AG20443 (cell line): ENCODE measurements around the gene NDEL1.

ENCODE experiments used
- DNase-seq: peaks from one replicate; pipeline ENCODE4 v3.0.0; 2012; ENCODE audit warnings: low spot score, mixed read lengths

NDEL1 gene

GRCh38 chr17:8479431-8479947 is 43.8 kb downstream of the NDEL1 start:
- DNase-seq, result peak; percentile 91

DNA sequence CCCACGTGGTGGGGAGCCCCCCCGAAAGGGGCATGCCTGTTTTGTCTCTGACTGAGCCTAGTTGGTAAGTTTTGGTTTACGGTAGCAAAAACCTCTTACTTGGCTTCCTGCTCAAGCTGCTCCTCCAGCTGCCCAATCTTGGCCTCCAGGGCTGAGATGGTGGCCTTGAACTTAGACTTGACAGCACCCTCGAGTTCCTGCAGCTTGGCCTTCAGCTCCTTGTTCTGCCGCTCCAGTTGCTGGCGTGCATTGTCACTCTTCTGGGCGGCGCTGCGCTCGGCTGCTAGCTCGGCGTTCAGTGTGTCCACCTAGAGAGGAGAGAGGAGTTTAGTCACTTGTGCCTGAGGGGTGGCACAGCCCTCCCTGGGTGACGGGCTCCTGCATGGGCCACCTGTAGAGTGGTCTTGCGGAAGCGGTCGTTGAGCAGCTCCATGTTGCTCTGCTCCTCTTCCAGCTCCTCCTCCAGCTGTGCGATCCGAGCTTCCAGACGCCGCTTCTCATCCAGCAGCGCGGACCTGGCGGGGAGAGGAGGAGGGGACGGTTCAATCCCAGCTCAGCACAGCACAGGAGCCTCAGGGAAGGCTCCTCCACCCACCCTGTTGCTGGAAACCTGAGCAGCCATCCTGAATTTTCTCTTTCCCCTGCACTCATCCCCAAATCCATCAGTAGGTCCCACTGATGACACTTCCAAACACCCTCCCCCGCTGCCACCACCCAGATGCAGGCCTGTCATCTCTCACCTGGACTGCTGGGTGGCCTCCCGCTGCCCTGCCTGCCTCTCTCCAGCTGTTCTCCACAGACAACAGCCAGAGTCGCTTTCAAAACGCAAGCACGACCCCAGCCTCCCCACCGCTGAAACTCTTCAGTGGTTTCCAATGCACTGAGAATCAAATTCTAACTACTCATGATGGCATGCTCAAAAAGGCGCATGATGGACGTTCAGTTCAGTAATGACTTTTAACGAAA is 44.6 kb downstream of the NDEL1 start:
- DNase-seq, result no peak

DNA sequence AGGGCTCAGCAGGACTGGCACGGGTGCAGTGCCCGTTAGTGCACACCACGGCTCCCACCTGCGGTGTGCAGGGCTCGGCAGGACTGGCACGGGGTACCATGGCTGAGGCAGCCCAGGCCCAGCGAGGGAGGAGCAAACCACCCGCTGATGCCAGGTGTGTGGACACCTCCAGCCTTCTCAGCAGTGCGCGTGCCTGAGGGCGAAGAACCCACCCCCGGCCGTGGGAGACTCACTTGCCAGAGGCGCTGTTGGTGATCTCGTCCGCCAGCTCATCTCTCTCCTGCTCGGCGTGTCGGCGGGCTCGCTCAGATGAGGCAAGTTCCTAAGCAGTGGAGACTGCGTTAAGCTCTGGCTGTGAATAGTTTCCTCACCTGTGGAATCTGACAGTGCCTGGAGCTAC is 45.4 kb downstream of the NDEL1 start:
- no peak for DNase-seq

DNA sequence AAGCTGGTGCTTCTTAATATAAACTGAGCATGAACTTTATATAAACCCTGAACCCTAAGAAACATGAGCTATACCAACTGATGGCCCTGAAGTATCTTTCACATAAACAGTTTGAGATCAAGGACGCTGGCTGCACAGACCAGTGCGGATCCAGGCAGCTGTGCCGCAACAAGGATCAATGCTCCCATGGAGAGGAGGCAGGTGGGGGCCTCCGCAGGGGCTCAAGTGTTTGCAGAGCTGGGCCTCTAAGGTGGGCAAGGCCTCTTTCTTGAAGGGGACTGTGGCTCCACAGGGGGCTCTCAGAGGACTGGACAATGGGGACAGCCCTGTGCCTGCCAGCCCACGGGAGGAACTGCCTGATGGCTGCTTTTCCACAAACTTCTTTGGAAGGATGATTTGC is 46.0 kb downstream of the NDEL1 start:
- no peak for DNase-seq

- no peak for DNase-seq
Measured at GRCh38 chr17:8482546-8482945, 46.9 kb downstream of the NDEL1 start.

DNA sequence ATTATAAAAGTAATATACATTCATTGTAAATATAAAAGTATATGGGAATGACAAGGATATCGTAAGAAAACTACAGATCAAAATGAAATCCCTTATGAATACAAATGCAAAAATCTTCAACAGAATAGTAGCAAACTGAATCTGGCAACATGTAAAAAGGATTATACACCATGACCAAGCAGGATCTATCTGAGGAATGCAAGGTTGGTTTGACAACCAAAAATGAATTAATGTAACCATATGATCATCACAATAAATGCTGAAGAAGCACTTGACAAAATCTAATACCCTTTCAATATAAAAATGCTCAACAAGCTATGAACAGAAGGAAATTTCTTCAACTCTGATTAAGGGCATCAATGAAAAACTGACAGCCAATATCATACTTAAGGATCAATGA is 48.8 kb downstream of the NDEL1 start:
- DNase-seq, result no peak

DNA sequence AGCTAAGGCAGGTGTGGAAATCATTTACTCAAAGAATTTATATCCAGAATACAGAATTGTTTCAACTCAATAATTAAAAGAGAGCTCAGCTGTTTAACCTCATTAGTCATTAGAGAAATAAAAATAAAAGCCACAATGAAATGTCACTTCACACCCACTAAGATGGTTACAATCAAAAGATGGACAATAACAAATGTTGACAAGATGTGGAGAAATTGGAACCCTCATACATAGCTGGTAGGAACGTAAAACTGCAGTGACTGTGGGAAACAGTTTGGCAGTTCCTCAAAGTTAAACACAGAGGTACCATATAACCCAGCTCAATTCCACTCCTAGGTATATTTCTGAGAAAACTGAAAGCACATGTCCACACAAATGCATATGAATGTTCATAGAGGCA is 49.8 kb downstream of the NDEL1 start:
- no peak for DNase-seq

GRCh38 chr17:8487130-8487645 is 51.5 kb downstream of the NDEL1 start:
- no peak for DNase-seq

GRCh38 chr17:8487743-8488142 is 52.1 kb downstream of the NDEL1 start:
- DNase-seq, result no peak

DNA sequence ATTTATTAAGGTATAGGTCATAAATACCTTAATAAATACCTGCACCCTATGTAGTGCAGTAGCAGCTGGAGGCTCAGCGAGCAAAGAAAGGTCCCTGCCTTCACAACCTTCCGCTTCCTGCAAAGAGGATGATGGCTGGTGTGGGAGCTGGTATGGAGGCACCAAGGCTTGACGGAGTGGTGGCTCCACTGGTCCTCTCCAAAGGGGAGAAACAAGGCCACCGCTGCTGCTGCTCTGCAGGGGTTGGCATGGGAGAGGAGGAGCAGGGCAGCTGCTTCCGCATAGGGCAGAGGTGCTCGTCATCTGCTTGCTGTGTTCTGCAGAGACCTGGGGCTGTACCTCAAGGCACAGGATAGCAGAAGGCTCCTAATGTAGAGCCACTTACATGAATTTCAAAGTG is 52.8 kb downstream of the NDEL1 start:
- no peak for DNase-seq

DNA sequence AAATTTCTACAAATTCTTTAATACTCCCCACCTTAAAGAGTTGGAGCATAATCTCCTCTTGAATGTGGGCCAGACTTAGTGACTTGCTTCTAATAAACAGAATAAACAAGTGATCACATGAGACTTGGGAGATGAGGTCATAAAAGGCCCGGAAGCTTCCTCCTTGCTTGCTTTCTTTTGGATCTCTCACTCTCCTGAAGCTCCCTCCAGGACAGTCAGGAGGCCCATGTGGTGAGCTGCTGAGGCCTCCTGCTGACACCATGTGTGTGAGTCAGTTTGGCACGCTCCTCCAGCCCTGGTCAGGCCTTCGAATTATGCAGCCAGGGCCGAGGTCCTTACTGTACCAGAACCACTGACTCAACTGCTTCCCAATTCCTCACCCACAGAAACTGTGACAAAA is 53.2 kb downstream of the NDEL1 start:
- DNase-seq, result peak; percentile 94

- no peak for DNase-seq
Measured at GRCh38 chr17:8489841-8490240, 54.2 kb downstream of the NDEL1 start.

- no peak for DNase-seq
Measured at GRCh38 chr17:8490256-8491023, 54.8 kb downstream of the NDEL1 start.

DNA sequence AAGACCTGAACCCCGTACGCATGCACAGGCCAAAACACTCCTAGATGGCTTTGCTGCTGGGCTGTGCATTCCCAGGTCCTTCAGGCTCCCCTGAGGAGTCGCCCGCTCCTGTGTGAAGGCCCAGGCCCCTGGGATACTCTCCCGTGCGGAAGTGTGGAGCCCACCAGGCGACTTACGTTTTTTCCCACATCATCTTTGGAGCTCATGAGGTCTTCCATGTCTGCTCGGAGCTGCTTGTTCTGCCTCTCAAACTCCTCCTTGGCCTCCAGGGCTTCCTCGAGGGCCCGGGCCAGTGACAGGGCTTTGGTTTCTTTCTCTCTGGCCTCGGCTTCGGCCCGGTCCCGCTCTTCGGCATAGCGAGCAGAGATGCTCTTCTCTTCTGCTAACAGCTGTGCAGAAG is 56.4 kb downstream of the NDEL1 start:
- no peak for DNase-seq

DNA sequence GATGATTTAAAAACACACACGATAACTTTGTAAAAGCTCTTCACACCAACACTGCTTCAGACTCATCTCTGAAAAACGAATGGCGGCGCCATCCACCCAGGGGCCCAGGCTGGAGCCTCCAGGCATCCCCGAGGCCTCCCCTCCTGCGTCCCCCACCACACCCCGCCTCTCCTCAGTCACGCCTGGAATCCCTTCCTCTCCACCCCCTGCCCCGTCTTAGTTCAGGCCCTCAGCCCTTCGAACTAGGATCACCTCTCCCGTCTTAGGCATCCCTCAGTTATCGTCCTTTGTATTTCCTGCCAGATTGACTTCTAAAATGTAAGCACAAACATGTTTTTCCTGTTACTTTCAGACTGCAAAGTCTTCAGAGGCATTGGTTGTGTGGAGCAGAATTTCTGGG is 58.3 kb downstream of the NDEL1 start:
- no peak for DNase-seq

DNA sequence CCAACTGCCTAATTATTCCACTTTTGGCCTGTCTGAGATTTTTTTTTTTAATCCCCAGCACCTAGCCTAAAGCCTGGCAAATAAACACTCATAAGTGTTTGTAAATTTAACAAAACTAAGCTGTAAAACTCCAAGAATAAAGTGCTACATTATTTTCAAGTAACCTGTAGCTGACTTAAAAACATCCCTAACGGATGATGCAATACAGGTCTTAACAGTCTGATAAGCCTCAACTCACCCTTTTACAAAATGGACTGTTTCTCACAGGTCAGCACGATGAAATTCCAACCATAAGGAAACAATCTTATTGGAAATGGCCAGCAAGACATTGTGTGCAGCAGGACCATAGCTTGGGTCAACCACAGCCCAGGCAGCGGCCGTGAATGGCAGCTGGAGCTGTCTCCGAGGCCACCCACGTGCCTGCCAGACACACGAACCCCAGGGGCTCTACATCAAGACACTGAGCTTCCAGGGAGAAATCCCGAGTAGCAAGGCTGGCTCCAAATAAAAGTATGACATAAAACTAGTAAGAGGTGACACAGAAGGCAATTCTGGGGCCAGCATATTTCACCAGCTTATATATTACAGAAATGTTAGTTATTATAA is 58.9 kb downstream of the NDEL1 start:
- DNase-seq, result no peak

DNA sequence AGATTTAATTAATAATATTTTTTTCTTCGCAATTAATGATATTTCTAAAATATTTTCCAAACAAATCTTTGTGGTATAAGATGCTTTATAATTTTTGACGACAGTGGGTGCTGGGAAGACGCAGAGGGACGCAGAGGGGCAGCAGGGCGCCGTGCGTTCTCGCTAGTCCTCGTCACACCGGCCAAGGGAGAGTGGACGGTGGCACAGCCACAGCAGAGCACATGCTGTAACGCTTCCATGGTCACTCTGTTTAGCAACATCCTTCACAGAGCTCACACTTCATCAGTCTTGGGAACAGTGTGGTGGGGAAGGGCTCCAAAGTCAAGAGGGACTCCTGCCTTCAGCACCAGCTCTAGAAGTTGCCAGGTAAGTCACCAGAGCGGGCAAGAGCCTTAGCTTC is 60.4 kb downstream of the NDEL1 start:
- no peak for DNase-seq

GRCh38 chr17:8499171-8499570 is 63.5 kb downstream of the NDEL1 start:
- no peak for DNase-seq

GRCh38 chr17:8499614-8500013 is 63.9 kb downstream of the NDEL1 start:
- no peak for DNase-seq

DNA sequence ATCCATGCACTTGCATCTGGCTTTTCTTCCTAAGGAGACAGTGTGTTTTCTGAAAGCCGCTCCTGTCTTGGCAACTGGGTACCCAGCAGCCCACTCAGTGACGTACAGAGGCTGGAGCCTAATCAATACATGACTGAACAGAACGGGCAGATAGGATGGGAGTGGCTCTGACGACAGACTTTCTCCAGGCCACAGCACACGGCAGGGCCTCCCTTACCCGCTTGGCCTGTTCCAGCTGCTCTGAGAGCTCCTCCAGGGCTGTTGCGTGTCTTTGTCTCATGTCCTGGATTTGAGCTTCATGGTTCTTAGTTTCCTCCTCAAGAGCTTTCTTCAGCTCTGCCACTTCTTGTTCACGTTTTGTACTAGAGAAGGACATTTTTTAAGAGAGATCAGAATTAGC is 64.9 kb downstream of the NDEL1 start:
- no peak for DNase-seq

DNA sequence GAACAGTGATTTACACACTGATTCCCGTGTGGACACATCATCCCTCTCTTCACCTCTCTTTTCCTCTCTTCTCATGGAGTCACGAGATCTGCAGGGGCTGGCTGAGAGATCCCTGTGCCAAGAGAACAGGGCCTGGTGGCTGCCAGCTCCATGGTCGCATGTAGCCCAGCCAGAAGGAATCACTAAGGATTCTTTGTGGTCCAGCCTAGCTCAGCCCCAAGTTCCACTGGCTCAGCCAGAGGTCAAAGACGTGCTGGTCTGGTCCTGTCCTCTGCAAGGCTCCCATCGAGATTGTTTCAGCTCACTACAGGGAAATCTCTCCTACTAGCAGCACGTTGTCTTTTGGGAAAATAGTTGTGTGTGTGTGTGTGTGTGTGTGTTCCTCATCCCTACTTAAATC is 66.4 kb downstream of the NDEL1 start:
- DNase-seq, result no peak

GRCh38 chr17:8503368-8503767 is 67.7 kb downstream of the NDEL1 start:
- DNase-seq, result peak; percentile 42
